Measurements from ENCODE around the gene IGLL5. TPM values are rescaled to one million over a fixed set of nuclear protein-coding genes. Genes with fewer than 3 reads are reported as not detected.

Gene IGLL5
- total and polyA plus RNA-seq, 9 of the 15 experiments (the other 6 are each of a cell fraction or from before 2014, with no cell fraction given): not detected

GRCh38 chr22:22912135-22912987, 24.7 kb downstream of the IGLL5 start:
- Histone ChIP-seq H3K4me2 (ENCODE audit: insufficient read depth, low read length) (no peak overlapping the region), H3K4me3 (no peak overlapping the region), H2AFZ (ENCODE audit: low read depth, low read length) (no peak overlapping the region), H3K9me3 (replicated peaks; ENCODE audit: control insufficient read depth, insufficient read depth, low read depth, low read length) (no peaks in the 10 kb centered on the region), H3K27ac (ENCODE audit: extremely low read depth, low read depth, low read length) (no peak overlapping the region), H3K9ac (ENCODE audit: insufficient read depth in 1 of 2, low read depth in 2 of 2, low read length in 2 of 2) (no peak overlapping the region), H3K36me3 (ENCODE audit: control insufficient read depth, insufficient read depth, low read length) (no peaks in the 10 kb centered on the region), H3K27me3 (ENCODE audit: control insufficient read depth in 2 of 2, insufficient read depth in 2 of 2, low read length in 2 of 2) (peaks cover 38 to 94% of the 10 kb centered on the region in 2 experiments), H3K9me1 (ENCODE audit: control insufficient read depth, insufficient read depth, low read length) (peaks cover 4% of the 10 kb centered on the region), H3K79me2 (ENCODE audit: control insufficient read depth, insufficient read depth, low read length) (no peaks in the 10 kb centered on the region), H3K4me1 (replicated peaks in 1 of 2; ENCODE audit: control insufficient read depth in 2 of 2, insufficient read depth in 2 of 2, low read length in 2 of 2) (no peaks in the 10 kb centered on the region), H4K20me1 (replicated peaks; ENCODE audit: control insufficient read depth, insufficient read depth, low read length) (peaks cover 89% of the 10 kb centered on the region)
- no peak for ATAC-seq
- POLR2A ChIA-PET: interaction anchor here (0.6 to 4.4 kb wide), 14 partner anchors 9 to 448 kb away, joined by 3 to 39 read pairs (median 5); no protein-coding TSS in a partner anchor
- no TSS peak for BruUV-seq (replicated peaks)
- CTCF ChIA-PET (ENCODE audit: low intra/inter-chr PET ratio): no interaction called here
- in situ Hi-C loops (cut with MboI): no loop called here
- intact Hi-C loops (cut with micrococcal nuclease): no loop called here
- under 1% methylated on average over 8 of the region's 8 CpGs for WGBS (ENCODE audit: insufficient coverage, low coverage, missing lambda C conversion rate)
- no peak for DNase-seq (ENCODE audit: extremely low read depth in 1 of 4, low spot score in 3 of 4)
- FAIRE-seq: no peak
- 0 out of 4 replicates have a peak, but pooled peaks of 1 of the 2 experiments have one; percentile 44 for TF ChIP-seq SIN3A (IDR thresholded peaks at IDR 0.05; ENCODE audit: borderline replicate concordance in 2 of 2, control insufficient read depth in 1 of 2, low read depth in 2 of 2, low read length in 2 of 2)
- no peak for TF ChIP-seq EZH2 (IDR thresholded peaks at IDR 0.05; ENCODE audit: borderline replicate concordance, low read depth, low read length)
- no peak for TF ChIP-seq C11orf30 (IDR thresholded peaks at IDR 0.05; ENCODE audit: low read depth)
- TF ChIP-seq POLR3A (IDR thresholded peaks at IDR 0.05; ENCODE audit: borderline replicate concordance, extremely low read depth, insufficient read depth, insufficient read length): no peak
- no peak for TF ChIP-seq CREB3 (tag; conservative IDR thresholded peaks at IDR 0.05; ENCODE audit: low read depth)
- no peak for TF ChIP-seq HOMEZ (CRISPR knock-in tag; IDR thresholded peaks at IDR 0.05)
- TF ChIP-seq MCM7 (IDR thresholded peaks at IDR 0.05): peak in 1 of 2 experiments; percentile 9; a peak in 1 of 4 replicates
- TF ChIP-seq CREB5 (CRISPR knock-in tag; IDR thresholded peaks at IDR 0.05): no peak

Measured in K562 (cell line).